ENCODE measurements around the gene BROX.

The BROX gene

GRCh38 chr1:222777977-222778376 is 65.6 kb downstream of the BROX start:
- peak; percentile 87 for DNase-seq

GRCh38 chr1:222781251-222781650 is 68.9 kb downstream of the BROX start:
- no peak for DNase-seq

GRCh38 chr1:222783051-222783450 is 70.7 kb downstream of the BROX start:
- DNase-seq: no peak

- DNase-seq: no peak
Measured at GRCh38 chr1:222784371-222784770, 72.0 kb downstream of the BROX start.

Data from NCI-H748 treated with DMSO at 0.1 percent for 48 hours (cell line).